Left ventricle myocardium superior (tissue), 1 donor: ENCODE data around the gene USP17L10. TPM values are rescaled to one million over a fixed set of nuclear protein-coding genes. Genes with fewer than 3 reads are reported as not detected.
A peak's percentile ranks its signal among the peaks of the same experiment; 100 is the strongest.
"Not testable (repeated sequence)": the region's sequence is repeated elsewhere in the genome, so short reads cannot be mapped to it uniquely, and the experiment has no call there.

Experiments used
- ATAC-seq: fragments of 200-7000 bp; cut with Tn5 transposase; one replicate; pipeline ENCODE4 v1.9.1; 2020; ENCODE audit warnings: mild to moderate bottlenecking, moderate library complexity
- DNase-seq: peaks from one replicate; pipeline ENCODE4 v3.0.0-alpha.2; 2020
- intact Hi-C: fragments of 100-400 bp; cut with micrococcal nuclease; formaldehyde crosslinking; loops from one replicate; pipeline ENCODE4 v1.11.0; 2022
- long read RNA-seq: library from polyadenylated mRNA; unstranded; transcript quantifications from one replicate; pipeline ENCODE4 v2.0.0, GENCODE V29; 2021
- total RNA-seq: library from RNA; stranded (reverse); fragmentation: NEBNext Ultra II Directional; extraction: Animal tissue kit (Norgen Biotek cat#: 25700); gene quantifications from one replicate; pipeline ENCODE4 v1.2.1, GENCODE V29; 2021
- donor health status: DM: no; HTN: yes; CAD: no; lungs with severe emphysema.

The USP17L10 gene, protein sequence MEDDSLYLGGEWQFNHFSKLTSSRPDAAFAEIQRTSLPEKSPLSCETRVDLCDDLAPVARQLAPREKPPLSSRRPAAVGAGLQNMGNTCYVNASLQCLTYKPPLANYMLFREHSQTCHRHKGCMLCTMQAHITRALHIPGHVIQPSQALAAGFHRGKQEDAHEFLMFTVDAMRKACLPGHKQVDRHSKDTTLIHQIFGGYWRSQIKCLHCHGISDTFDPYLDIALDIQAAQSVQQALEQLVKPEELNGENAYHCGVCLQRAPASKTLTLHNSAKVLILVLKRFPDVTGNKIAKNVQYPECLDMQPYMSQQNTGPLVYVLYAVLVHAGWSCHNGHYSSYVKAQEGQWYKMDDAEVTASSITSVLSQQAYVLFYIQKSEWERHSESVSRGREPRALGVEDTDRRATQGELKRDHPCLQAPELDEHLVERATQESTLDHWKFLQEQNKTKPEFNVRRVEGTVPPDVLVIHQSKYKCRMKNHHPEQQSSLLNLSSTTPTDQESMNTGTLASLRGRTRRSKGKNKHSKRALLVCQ
- not detected for total RNA-seq
- long read RNA-seq = 0 reads

DNA sequence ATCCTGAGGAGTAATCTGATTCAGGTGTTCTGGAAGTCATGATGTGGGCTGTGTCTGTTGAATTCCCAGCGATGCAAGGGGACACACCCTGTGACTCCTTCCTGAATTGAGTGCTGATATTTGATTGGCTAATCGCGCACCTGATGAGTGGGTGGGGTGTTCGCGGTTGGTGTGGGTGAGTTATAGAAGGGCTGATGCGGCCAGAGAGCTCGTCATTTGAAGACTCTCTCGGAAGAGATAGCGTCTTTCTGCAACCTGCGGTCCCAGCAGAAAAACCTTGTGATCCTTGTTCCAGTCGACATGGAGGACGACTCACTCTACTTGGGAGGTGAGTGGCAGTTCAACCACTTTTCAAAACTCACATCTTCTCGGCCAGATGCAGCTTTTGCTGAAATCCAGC, at the start of gene USP17L10:
USP17L10 (plus strand) TSS at position 301 of the 400 bp plus-strand sequence; CDS start at position 301, 0 bp downstream.
- intact Hi-C loops, ATAC-seq, DNase-seq: not testable (repeated sequence)

DNA sequence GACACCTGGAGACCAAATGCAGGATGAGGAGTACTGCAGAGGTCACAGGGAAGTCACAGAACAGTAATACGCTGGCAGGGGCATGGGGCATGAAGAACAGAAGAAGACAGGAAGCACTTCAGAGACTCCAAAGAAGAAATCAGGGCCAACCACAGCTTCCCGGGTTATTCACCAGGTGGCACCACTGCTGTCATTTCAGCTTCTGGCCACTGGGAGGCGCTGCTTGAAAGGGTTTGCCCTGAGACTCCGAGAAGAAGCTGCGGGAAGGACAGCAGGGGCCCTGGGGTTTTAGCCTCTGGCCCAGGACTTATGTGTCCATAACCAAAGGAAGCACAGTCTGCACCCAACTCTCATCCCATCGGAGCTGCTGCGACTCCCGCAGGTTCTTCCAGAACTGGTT, 44.5 kb upstream of the USP17L10 start:
- ATAC-seq, DNase-seq, intact Hi-C loops: not testable (repeated sequence)

DNA sequence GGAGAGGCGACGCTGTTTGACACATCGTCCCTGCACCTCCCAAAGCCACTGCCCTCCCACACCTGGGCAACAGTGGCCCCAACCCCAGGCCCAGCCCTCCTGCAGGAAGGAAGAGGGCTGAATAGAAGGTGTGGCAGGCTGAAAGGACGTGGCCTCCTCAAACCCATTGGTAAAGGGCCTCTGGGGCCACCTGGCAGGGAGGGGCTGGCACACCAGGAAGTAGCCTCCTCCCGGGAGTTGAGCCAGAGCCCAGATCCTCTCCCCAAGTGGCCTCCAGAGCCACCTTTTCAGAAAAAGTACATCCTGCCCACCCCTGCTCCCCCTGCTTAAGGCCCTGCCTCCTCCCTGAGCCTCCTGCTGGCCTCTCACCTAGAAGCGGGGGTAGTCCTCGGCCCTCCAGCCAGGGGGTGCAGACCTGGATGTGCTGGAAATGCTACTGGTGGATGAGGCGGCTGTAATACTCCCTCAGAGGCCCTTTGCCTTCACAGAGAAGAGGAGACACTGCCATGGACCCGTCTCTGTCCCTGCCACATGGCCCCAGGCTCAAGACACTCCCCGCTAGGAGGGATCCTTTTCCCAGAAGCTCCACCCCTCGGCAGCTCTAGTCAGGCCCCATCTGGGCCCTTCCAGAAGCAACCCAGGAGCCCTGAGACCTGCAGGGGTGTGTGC, 40.5 kb upstream of the USP17L10 start, which contains the start of gene FAM90A26:
FAM90A26 (plus strand) TSS at position 619 of the 669 bp plus-strand sequence. CDS start 2,764 bp downstream, outside the sequence.
- ATAC-seq, DNase-seq, intact Hi-C loops: not testable (repeated sequence)

DNA sequence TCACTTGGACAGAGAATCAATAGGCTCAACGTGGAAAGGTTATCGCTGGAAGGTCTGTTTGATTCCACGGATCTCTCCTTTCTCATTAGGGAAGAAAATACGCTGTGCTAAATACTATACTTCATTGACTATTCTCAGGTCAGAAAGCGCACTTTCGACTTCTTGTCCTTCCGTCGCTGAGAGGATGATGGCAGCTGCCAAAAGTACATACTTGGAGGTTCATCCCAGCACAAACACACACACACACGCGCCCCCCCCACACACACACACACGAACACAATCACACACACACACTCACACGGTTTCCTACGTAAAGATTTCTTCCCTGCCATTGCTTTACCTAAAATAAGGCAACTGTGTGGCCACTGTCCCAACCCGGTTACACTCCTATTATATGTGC, 4.2 kb downstream of the USP17L10 start:
- peak; percentile 10 for DNase-seq
- ATAC-seq, intact Hi-C loops: not testable (repeated sequence)

DNA sequence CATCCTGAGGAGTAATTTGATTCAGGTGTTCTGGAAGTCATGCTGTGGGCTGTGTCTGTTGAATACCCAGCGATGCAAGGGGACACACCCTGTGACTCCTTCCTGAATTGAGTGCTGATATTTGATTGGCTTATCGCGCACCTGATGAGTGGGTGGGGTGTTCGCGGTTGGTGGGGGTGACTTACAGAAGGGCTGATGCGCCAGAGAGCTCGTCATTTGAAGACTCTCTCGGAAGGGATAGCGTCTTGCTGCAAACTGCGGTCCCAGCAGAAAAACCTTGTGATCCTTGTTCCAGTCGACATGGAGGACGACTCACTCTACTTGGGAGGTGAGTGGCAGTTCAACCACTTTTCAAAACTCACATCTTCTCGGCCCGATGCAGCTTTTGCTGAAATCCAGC, 4.6 kb downstream of the USP17L10 start, which contains the start of gene USP17L11:
USP17L11 (plus strand) TSS at position 301 of the 400 bp plus-strand sequence; CDS start at position 301, 0 bp downstream.
- ATAC-seq, intact Hi-C loops, DNase-seq: not testable (repeated sequence)

DNA sequence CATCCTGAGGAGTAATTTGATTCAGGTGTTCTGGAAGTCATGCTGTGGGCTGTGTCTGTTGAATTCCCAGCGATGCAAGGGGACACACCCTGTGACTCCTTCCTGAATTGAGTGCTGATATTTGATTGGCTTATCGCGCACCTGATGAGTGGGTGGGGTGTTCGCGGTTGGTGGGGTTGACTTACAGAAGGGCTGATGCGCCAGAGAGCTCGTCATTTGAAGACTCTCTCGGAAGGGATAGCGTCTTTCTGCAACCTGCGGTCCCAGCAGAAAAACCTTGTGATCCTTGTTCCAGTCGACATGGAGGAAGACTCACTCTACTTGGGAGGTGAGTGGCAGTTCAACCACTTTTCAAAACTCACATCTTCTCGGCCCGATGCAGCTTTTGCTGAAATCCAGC, 9.4 kb downstream of the USP17L10 start, which contains the start of gene USP17L12:
USP17L12 (plus strand) TSS at position 301 of the 400 bp plus-strand sequence; CDS start at position 301, 0 bp downstream.
- intact Hi-C loops, DNase-seq: not testable (repeated sequence)

DNA sequence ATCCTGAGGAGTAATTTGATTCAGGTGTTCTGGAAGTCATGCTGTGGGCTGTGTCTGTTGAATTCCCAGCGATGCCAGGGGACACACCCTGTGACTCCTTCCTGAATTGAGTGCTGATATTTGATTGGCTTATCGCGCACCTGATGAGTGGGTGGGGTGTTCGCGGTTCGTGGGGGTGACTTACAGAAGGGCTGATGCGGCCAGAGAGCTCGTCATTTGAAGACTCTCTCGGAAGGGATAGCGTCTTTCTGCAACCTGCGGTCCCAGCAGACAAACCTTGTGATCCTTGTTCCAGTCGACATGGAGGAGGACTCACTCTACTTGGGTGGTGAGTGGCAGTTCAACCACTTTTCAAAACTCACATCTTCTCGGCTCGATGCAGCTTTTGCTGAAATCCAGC, 14.1 kb downstream of the USP17L10 start, which contains the start of gene USP17L13:
USP17L13 (plus strand) TSS at position 301 of the 400 bp plus-strand sequence; CDS start at position 301, 0 bp downstream.
- ATAC-seq, intact Hi-C loops: not testable (repeated sequence)

More for the DNA sequence above, 9.4 kb downstream of the USP17L10 start, which contains the start of gene USP17L12:
- not testable (repeated sequence) for ATAC-seq

DNA sequence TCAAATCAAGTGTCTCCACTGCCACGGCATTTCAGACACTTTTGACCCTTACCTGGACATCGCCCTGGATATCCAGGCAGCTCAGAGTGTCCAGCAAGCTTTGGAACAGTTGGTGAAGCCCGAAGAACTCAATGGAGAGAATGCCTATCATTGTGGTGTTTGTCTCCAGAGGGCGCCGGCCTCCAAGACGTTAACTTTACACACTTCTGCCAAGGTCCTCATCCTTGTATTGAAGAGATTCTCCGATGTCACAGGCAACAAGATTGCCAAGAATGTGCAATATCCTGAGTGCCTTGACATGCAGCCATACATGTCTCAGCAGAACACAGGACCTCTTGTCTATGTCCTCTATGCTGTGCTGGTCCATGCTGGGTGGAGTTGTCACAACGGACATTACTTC, 19.8 kb downstream of the USP17L10 start:
- ATAC-seq = not testable (repeated sequence)

More for the DNA sequence above, 14.1 kb downstream of the USP17L10 start, which contains the start of gene USP17L13:
- DNase-seq = not testable (repeated sequence)

DNA sequence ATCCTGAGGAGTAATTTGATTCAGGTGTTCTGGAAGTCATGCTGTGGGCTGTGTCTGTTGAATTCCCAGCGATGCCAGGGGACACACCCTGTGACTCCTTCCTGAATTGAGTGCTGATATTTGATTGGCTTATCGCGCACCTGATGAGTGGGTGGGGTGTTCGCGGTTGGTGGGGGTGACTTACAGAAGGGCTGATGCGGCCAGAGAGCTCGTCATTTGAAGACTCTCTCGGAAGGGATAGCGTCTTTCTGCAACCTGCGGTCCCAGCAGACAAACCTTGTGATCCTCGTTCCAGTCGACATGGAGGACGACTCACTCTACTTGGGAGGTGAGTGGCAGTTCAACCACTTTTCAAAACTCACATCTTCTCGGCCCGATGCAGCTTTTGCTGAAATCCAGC, 23.6 kb downstream of the USP17L10 start, which contains the start of gene USP17L15:
USP17L15 (plus strand) TSS at position 301 of the 400 bp plus-strand sequence; CDS start at position 301, 0 bp downstream.
- ATAC-seq, intact Hi-C loops, DNase-seq: not testable (repeated sequence)

More for the DNA sequence above, 19.8 kb downstream of the USP17L10 start:
- DNase-seq = peak; percentile 5
- intact Hi-C loops = not testable (repeated sequence)

DNA sequence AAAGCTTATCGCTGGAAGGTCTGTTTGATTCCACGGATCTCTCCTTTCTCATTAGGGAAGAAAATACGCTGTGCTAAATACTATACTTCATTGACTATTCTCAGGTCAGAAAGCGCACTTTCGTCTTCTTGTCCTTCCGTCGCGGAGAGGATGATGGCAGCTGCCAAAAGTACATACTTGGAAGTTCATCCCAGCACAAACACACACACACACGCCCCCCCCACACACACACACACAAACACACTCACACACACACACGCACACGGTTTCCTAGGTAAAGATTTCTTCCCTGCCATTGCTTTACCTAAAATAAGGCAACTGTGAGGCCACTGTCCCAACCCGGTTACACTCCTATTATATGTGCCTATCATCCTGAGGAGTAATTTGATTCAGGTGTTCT, 28.0 kb downstream of the USP17L10 start:
- ATAC-seq, intact Hi-C loops: not testable (repeated sequence)
- DNase-seq = peak; percentile 20

DNA sequence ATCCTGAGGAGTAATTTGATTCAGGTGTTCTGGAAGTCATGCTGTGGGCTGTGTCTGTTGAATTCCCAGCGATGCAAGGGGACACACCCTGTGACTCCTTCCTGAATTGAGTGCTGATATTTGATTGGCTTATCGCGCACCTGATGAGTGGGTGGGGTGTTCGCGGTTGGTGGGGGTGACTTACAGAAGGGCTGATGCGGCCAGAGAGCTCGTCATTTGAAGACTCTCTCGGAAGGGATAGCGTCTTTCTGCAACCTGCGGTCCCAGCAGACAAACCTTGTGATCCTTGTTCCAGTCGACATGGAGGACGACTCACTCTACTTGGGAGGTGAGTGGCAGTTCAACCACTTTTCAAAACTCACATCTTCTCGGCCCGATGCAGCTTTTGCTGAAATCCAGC, 33.1 kb downstream of the USP17L10 start, which contains the start of gene USP17L17:
USP17L17 (plus strand) TSS at position 301 of the 400 bp plus-strand sequence; CDS start at position 301, 0 bp downstream.
- DNase-seq, ATAC-seq, intact Hi-C loops: not testable (repeated sequence)

DNA sequence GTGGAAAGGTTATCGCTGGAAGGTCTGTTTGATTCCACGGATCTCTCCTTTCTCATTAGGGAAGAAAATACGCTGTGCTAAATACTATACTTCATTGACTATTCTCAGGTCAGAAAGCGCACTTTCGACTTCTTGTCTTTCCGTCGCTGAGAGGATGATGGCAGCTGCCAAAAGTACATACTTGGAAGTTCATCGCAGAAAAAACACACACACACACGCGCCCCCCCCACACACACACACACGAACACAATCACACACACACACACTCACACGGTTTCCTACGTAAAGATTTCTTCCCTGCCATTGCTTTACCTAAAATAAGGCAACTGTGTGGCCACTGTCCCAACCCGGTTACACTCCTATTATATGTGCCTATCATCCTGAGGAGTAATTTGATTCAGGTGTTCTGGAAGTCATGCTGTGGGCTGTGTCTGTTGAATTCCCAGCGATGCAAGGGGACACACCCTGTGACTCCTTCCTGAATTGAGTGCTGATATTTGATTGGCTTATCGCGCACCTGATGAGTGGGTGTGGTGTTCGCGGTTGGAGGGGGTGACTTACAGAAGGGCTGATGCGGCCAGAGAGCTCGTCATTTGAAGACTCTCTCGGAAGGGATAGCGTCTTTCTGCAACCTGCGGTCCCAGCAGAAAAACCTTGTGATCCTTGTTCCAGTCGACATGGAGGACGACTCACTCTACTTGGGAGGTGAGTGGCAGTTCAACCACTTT, 37.7 kb downstream of the USP17L10 start, which contains the start of gene USP17L18:
USP17L18 (plus strand) TSS at position 678 of the 728 bp plus-strand sequence; CDS start at position 678, 0 bp downstream.
- intact Hi-C loops, ATAC-seq, DNase-seq: not testable (repeated sequence)

DNA sequence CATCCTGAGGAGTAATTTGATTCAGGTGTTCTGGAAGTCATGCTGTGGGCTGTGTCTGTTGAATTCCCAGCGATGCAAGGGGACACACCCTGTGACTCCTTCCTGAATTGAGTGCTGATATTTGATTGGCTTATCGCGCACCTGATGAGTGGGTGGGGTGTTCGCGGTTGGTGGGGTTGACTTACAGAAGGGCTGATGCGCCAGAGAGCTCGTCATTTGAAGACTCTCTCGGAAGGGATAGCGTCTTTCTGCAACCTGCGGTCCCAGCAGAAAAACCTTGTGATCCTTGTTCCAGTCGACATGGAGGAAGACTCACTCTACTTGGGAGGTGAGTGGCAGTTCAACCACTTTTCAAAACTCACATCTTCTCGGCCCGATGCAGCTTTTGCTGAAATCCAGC, 42.6 kb downstream of the USP17L10 start, which contains the start of gene USP17L19:
USP17L19 (plus strand) TSS at position 301 of the 400 bp plus-strand sequence; CDS start at position 301, 0 bp downstream.
- DNase-seq, intact Hi-C loops, ATAC-seq: not testable (repeated sequence)

DNA sequence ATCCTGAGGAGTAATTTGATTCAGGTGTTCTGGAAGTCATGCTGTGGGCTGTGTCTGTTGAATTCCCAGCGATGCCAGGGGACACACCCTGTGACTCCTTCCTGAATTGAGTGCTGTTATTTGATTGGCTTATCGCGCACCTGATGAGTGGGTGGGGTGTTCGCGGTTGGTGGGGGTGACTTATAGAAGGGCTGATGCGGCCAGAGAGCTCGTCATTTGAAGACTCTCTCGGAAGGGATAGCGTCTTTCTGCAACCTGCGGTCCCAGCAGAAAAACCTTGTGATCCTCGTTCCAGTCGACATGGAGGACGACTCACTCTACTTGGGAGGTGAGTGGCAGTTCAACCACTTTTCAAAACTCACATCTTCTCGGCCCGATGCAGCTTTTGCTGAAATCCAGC, 47.4 kb downstream of the USP17L10 start, which contains the start of gene USP17L20:
USP17L20 (plus strand) TSS at position 301 of the 400 bp plus-strand sequence; CDS start at position 301, 0 bp downstream.
- ATAC-seq, intact Hi-C loops, DNase-seq: not testable (repeated sequence)
